Psoas muscle (tissue), 8 donors: ENCODE data around the gene MSI1. TPM values are rescaled to one million over a fixed set of nuclear protein-coding genes. Genes with fewer than 3 reads are reported as not detected.

Source experiments
- ATAC-seq, 4 donors: fragments of 200-7000 bp; cut with Tn5 transposase; one replicate each; pipeline ENCODE4 v1.9.1; 2020; ENCODE audit warnings: moderate library complexity in 3 of 4, mild to moderate bottlenecking in 2 of 4
- DNase-seq, 2 donors: peaks; one replicate each; pipeline ENCODE4 v3.0.0-alpha.2; 2020
- H3K27ac ChIP-seq: fragments of 200-600 bp; one replicate; pipeline ENCODE4 v1.8.0; 2022
- H3K27me3 ChIP-seq, 3 donors: fragments of 200-600 bp in 1 of 3; one replicate each; pipeline versions ENCODE4 v1.6.1 to v1.8.0; 2013 to 2022; ENCODE audit warnings: low read length in 2 of 3, mild to moderate bottlenecking in 2 of 3, moderate library complexity in 1 of 3; ENCODE audit not compliant: insufficient read depth in 3 of 3
- H3K36me3 ChIP-seq, 2 donors: fragments of 200-600 bp in 1 of 2; one replicate each; pipeline versions ENCODE4 v1.6.1 to v1.8.0; 2013 to 2022; ENCODE audit warnings: low read depth in 1 of 2, mild to moderate bottlenecking in 1 of 2, moderate library complexity in 1 of 2; ENCODE audit not compliant: insufficient read depth in 1 of 2
- H3K4me1 ChIP-seq: fragments of 200-600 bp; one replicate; pipeline ENCODE4 v1.8.0; 2022
- H3K4me3 ChIP-seq: fragments of 200-600 bp; one replicate; pipeline ENCODE4 v1.8.0; 2022; ENCODE audit warnings: mild to moderate bottlenecking
- H3K9me3 ChIP-seq: fragments of 200-600 bp; one replicate; pipeline ENCODE4 v1.8.0; 2022
- CTCF ChIP-seq: fragments of 200-600 bp; IDR thresholded peaks from one replicate; pipeline ENCODE4 v1.8.0; 2022; ENCODE audit warnings: antibody characterized with exemption
- WGBS, 3 donors: extraction: QIAGEN DNeasy Blood & Tissue Kit; methylation state at CpG; one replicate each; pipeline versions ENCODE4 v1.1.6 to v1.1.7; 2013; 5-methylcytosine and 5-hydroxymethylcytosine counted together
- intact Hi-C, 2 donors: fragments of 100-400 bp; cut with DNase I; formaldehyde crosslinking; loops; one replicate each; pipeline versions ENCODE4 v1.11.0 to v1.14.2; 2022
- polyA plus RNA-seq, 3 donors: library from polyadenylated mRNA; stranded (reverse); fragments of 200-250 nt; gene quantifications; one replicate each; pipeline ENCODE4 v1.2.3, GENCODE V29; 2013
- total RNA-seq, 4 donors: library from RNA; stranded (reverse); fragmentation: NEBNext Ultra II Directional in 2 of 4; extraction: Animal tissue kit (Norgen Biotek cat#: 25700) in 2 of 4; gene quantifications; one replicate each; pipeline versions ENCODE4 v1.2.1 to v1.2.4, GENCODE V29; 2021 to 2023
- donor health status: healthy with polysubstance abuse.
- donor health status: DM: no; HTN: no; CAD: no; lungs with moderate emphysema.
- donor health status: Bipolar disorder and iron deficiency.
- donor health status: healthy.
- donor health status: DM: yes; HTN: yes; CAD: no.
- donor health status: DM: no; HTN: no; CAD: no.
- donor health status: DM: no; HTN: no; CAD: no.
- donor health status: DM: yes; HTN: yes; CAD: no.

The MSI1 gene
- total and polyA plus RNA-seq, 7 donors: 0.03 to 0.20 (median 0.05) TPM; not detected in 3

- H3K27ac ChIP-seq: no peak overlapping the region
- no peak overlapping the region for H3K4me3 ChIP-seq
- no peaks in the 10 kb centered on the region for H3K9me3 ChIP-seq
- no peaks in the 10 kb centered on the region for H3K4me1 ChIP-seq
- TF ChIP-seq CTCF: no peak
- H3K27me3 ChIP-seq: peaks cover 0 to 77% (median 6%) of the 10 kb centered on the region in 3 donors
- H3K36me3 ChIP-seq: no peaks in the 10 kb centered on the region
- DNase-seq (no peak), ATAC-seq (no peak)
- intact Hi-C loops: no loop called here
- WGBS, 3 donors: 22 to 32% (median 25%) methylated on average over 17 to 18 of the region's 18 CpGs
Measured at GRCh38 chr12:120394483-120395367, 25.8 kb upstream of the MSI1 start.

- intact Hi-C loops: no loop called here
- 94 to 100% (median 94%) methylated on average over 1 of the region's 1 CpG for WGBS, 3 donors
Measured at GRCh38 chr12:120390540-120391120, 21.7 kb upstream of the MSI1 start.

GRCh38 chr12:120388691-120389481 lies 19.9 kb upstream of the MSI1 start:
- no peak for TF ChIP-seq CTCF
- peaks cover 0 to 58% (median 11%) of the 10 kb centered on the region in 3 donors for H3K27me3 ChIP-seq
- DNase-seq (no peak), ATAC-seq (no peak)
- H3K9me3 ChIP-seq: no peaks in the 10 kb centered on the region
- WGBS, 3 donors: 4 to 8% (median 6%) methylated on average over 24 of the region's 24 CpGs
- H3K4me1 ChIP-seq: no peaks in the 10 kb centered on the region
- no peak overlapping the region for H3K27ac ChIP-seq
- no peaks in the 10 kb centered on the region for H3K36me3 ChIP-seq
- no peak overlapping the region for H3K4me3 ChIP-seq
- intact Hi-C loops: no loop called here

More at GRCh38 chr12:120390540-120391120, 21.7 kb upstream of the MSI1 start:
- Histone ChIP-seq H3K4me3 (no peak overlapping the region), H3K4me1 (no peaks in the 10 kb centered on the region), H3K27ac (no peak overlapping the region), H3K9me3 (no peaks in the 10 kb centered on the region), H3K27me3 (peaks cover 0 to 75% (median 12%) of the 10 kb centered on the region in 3 donors), H3K36me3 (no peaks in the 10 kb centered on the region)
- no peak for TF ChIP-seq CTCF
- ATAC-seq (no peak), DNase-seq (no peak)

- no peaks in the 10 kb centered on the region for H3K36me3 ChIP-seq
- DNase-seq (no peak), ATAC-seq (no peak)
- H3K9me3 ChIP-seq: no peaks in the 10 kb centered on the region
- TF ChIP-seq CTCF: no peak
- H3K4me3 ChIP-seq: no peak overlapping the region
- whole genome bisulfite sequencing, 3 donors: 56 to 61% (median 58%) methylated on average over 6 of the region's 6 CpGs
- intact Hi-C loops: no loop called here
- peaks cover 0 to 28% (median 2%) of the 10 kb centered on the region in 3 donors for H3K27me3 ChIP-seq
- H3K27ac ChIP-seq: no peak overlapping the region
- no peaks in the 10 kb centered on the region for H3K4me1 ChIP-seq
Measured at GRCh38 chr12:120381752-120382419, 12.9 kb upstream of the MSI1 start.
